HCEC 1CT (cell line): Measurements from ENCODE around the gene NTN1.

Experiments used
- DNase-seq: peaks from one replicate; pipeline ENCODE4 v3.0.0-alpha.2; 2017

The NTN1 gene

GRCh38 chr17:9038380-9038779, 17.1 kb downstream of the NTN1 start:
- DNase-seq, result no peak

- no peak for DNase-seq
These were observed 23.6 kb downstream of the NTN1 start for GRCh38 chr17:9044772-9045463.

GRCh38 chr17:9050801-9051401, 29.6 kb downstream of the NTN1 start:
- no peak for DNase-seq

- no peak for DNase-seq
These were observed 30.3 kb downstream of the NTN1 start for GRCh38 chr17:9051561-9051960.

- no peak for DNase-seq
These were observed 31.6 kb downstream of the NTN1 start for GRCh38 chr17:9052921-9053320.

GRCh38 chr17:9053406-9053805, 32.1 kb downstream of the NTN1 start:
- DNase-seq, result no peak

- DNase-seq, result no peak
These were observed 33.0 kb downstream of the NTN1 start for GRCh38 chr17:9054126-9054975.

- no peak for DNase-seq
These were observed 34.0 kb downstream of the NTN1 start for GRCh38 chr17:9055281-9055680.

- no peak for DNase-seq
These were observed 35.3 kb downstream of the NTN1 start for GRCh38 chr17:9056566-9056965.

- no peak for DNase-seq
These were observed 36.0 kb downstream of the NTN1 start for GRCh38 chr17:9057310-9057709.

GRCh38 chr17:9062399-9062902, 41.1 kb downstream of the NTN1 start:
- no peak for DNase-seq

GRCh38 chr17:9064311-9064834, 43.1 kb downstream of the NTN1 start:
- no peak for DNase-seq

GRCh38 chr17:9071016-9071415, 49.7 kb downstream of the NTN1 start:
- no peak for DNase-seq

- DNase-seq, result no peak
These were observed 50.6 kb downstream of the NTN1 start for GRCh38 chr17:9071811-9072498.

GRCh38 chr17:9072696-9073339, 51.5 kb downstream of the NTN1 start:
- DNase-seq, result no peak

- no peak for DNase-seq
These were observed 52.8 kb downstream of the NTN1 start for GRCh38 chr17:9074131-9074530.

- no peak for DNase-seq
These were observed 58.3 kb downstream of the NTN1 start for GRCh38 chr17:9079461-9080103.

- no peak for DNase-seq
These were observed 59.1 kb downstream of the NTN1 start for GRCh38 chr17:9080296-9080914.

GRCh38 chr17:9080983-9081382, 59.7 kb downstream of the NTN1 start:
- no peak for DNase-seq

GRCh38 chr17:9086577-9086976, 65.3 kb downstream of the NTN1 start:
- no peak for DNase-seq

GRCh38 chr17:9087921-9088320, 66.6 kb downstream of the NTN1 start:
- no peak for DNase-seq
